MM.1S (cell line): ENCODE data around the gene TGM6.

Experiments
- CTCF ChIP-seq: fragments of 300-600 bp; sonication (generic); IDR thresholded peaks from 2 replicates; pipeline ENCODE4 v1.5.1; 2016; ENCODE audit warnings: antibody characterized with exemption, low read length, mixed read lengths
- EZH2 ChIP-seq: fragments of 300-600 bp; sonication (generic); optimal IDR thresholded peaks from 2 replicates; pipeline ENCODE3; 2017; ENCODE audit warnings: low read depth, mild to moderate bottlenecking, antibody characterized with exemption, low read length, mixed read lengths
- EZH2phosphoT487 ChIP-seq: fragments of 300-600 bp; sonication (generic); IDR thresholded peaks from 2 replicates; pipeline ENCODE4 v1.6.1; 2018; ENCODE audit warnings: antibody characterized with exemption, low read length

- no peak for TF ChIP-seq CTCF
- no peak for TF ChIP-seq EZH2
- TF ChIP-seq EZH2phosphoT487: no peak
Observed at GRCh38 chr20:2430538-2430937, 49.8 kb downstream of the TGM6 start.
